Breast epithelium (tissue), 4 donors: ENCODE measurements around the gene IL20RA. TPM values are rescaled to one million over a fixed set of nuclear protein-coding genes. Genes with fewer than 3 reads are reported as not detected.
"Not testable (repeated sequence)": the region's sequence is repeated elsewhere in the genome, so short reads cannot be mapped to it uniquely, and the experiment has no call there.

ENCODE experiments used
- DNase-seq, 2 donors: peaks; one replicate each; pipeline ENCODE4 v3.0.0-alpha.2; 2019; ENCODE audit warnings: low spot score in 2 of 2
- H3K27ac ChIP-seq, 2 donors: fragments of 200-600 bp; sonication (generic) in 1 of 2; one replicate each; pipeline ENCODE4 v1.5.1; 2016 to 2019; ENCODE audit warnings: mild to moderate bottlenecking in 1 of 2
- H3K27me3 ChIP-seq, 2 donors: fragments of 200-600 bp; sonication (generic) in 1 of 2; one replicate each; pipeline versions ENCODE4 v1.5.1 to v1.6.0; 2017 to 2019; ENCODE audit warnings: control low read depth in 1 of 2, mild to moderate bottlenecking in 1 of 2
- H3K36me3 ChIP-seq: fragments of 200-600 bp; one replicate; pipeline ENCODE4 v1.5.1; 2019
- H3K4me1 ChIP-seq, 2 donors: fragments of 200-600 bp; sonication (generic); one replicate each; pipeline ENCODE4 v1.5.1; 2016 to 2019; ENCODE audit warnings: control low read depth in 1 of 2
- H3K4me3 ChIP-seq, 3 donors: fragments of 200-600 bp; sonication (generic); 1 replicate in 2 of 3; 2 replicates in 1 of 3; pipeline ENCODE4 v1.5.1; 2016 to 2019; ENCODE audit warnings: mild to moderate bottlenecking in 3 of 3, moderate library complexity in 2 of 3
- H3K9me3 ChIP-seq, 2 donors: fragments of 200-600 bp; sonication (generic) in 1 of 2; one replicate each; pipeline ENCODE4 v1.5.1; 2016 to 2019; ENCODE audit warnings: control low read depth in 1 of 2
- CTCF ChIP-seq, 3 donors: fragments of 450-650 bp; IDR thresholded peaks; one replicate each; pipeline ENCODE4 v1.5.1; 2016 to 2017; ENCODE audit warnings: antibody characterized with exemption in 3 of 3, mild to moderate bottlenecking in 3 of 3, moderate library complexity in 3 of 3
- POLR2A ChIP-seq: fragments of 450-650 bp; IDR thresholded peaks from one replicate; pipeline ENCODE4 v1.6.1; 2016; ENCODE audit warnings: antibody characterized with exemption, mild to moderate bottlenecking, moderate library complexity
- POLR2AphosphoS5 ChIP-seq, 3 donors: sonication (generic); formaldehyde crosslinking; IDR thresholded peaks; one replicate each; pipeline ENCODE4 v1.6.1; 2017; ENCODE audit warnings: antibody characterized with exemption in 3 of 3
- intact Hi-C: fragments of 100-400 bp; cut with DNase I; formaldehyde crosslinking; loops from one replicate; pipeline ENCODE4 v1.15.1; 2023; ENCODE audit warnings: low total_unique reads
- total RNA-seq, 3 donors: library from RNA; depleted of rRNA; stranded (reverse); fragments of >200 nt; gene quantifications; one replicate each; pipeline ENCODE4 v1.1.0, GENCODE V29; 2016

IL20RA gene
- total RNA-seq, 3 donors from 2014 or later: 1.6 to 69.8 (median 49.2) TPM

- no peaks in the 10 kb centered on the region for H3K27me3 ChIP-seq
- no peaks in the 10 kb centered on the region for H3K4me1 ChIP-seq
- intact Hi-C loops: no loop called here
- H3K27ac ChIP-seq: no peak overlapping the region
- no peak for DNase-seq
- H3K9me3 ChIP-seq: no peaks in the 10 kb centered on the region
- TF ChIP-seq CTCF (IDR thresholded peaks at IDR 0.05) (no peak), POLR2AphosphoS5 (IDR thresholded peaks at IDR 0.05) (no peak), POLR2A (no peak)
- no peaks in the 10 kb centered on the region for H3K36me3 ChIP-seq
- H3K4me3 ChIP-seq: no peak overlapping the region
Observed at GRCh38 chr6:137080711-137081110, 35.9 kb upstream of the IL20RA start.

GRCh38 chr6:137076277-137077068 is 31.7 kb upstream of the IL20RA start:
- no peak overlapping the region for H3K4me3 ChIP-seq
- intact Hi-C loops: no loop called here
- H3K27me3 ChIP-seq: no peaks in the 10 kb centered on the region
- peaks cover 0 to 6% of the 10 kb centered on the region in 2 donors for H3K9me3 ChIP-seq
- TF ChIP-seq CTCF (IDR thresholded peaks at IDR 0.05): peak; percentile 31 to 71 (median 61)
- TF ChIP-seq POLR2A: no peak
- peak; percentile 66 to 67 for DNase-seq
- H3K27ac ChIP-seq: no peak overlapping the region
- H3K4me1 ChIP-seq: no peaks in the 10 kb centered on the region
- no peaks in the 10 kb centered on the region for H3K36me3 ChIP-seq

- H3K4me1 ChIP-seq, H3K27me3 ChIP-seq, H3K27ac ChIP-seq, H3K36me3 ChIP-seq, intact Hi-C loops, H3K4me3 ChIP-seq, DNase-seq, H3K9me3 ChIP-seq: not testable (repeated sequence)
Observed at GRCh38 chr6:137075790-137076189, 31.0 kb upstream of the IL20RA start.

GRCh38 chr6:137070303-137070702 is 25.5 kb upstream of the IL20RA start:
- no peak overlapping the region for H3K27ac ChIP-seq
- H3K36me3 ChIP-seq: no peaks in the 10 kb centered on the region
- intact Hi-C loops: loop anchor here (2.0 kb wide), 1 partner anchor 60 kb away; no protein-coding TSS in a partner anchor
- H3K27me3 ChIP-seq: no peaks in the 10 kb centered on the region
- H3K4me1 ChIP-seq: no peaks in the 10 kb centered on the region
- DNase-seq: no peak
- peaks cover 0 to 6% of the 10 kb centered on the region in 2 donors for H3K9me3 ChIP-seq
- H3K4me3 ChIP-seq: no peak overlapping the region
- TF ChIP-seq POLR2A (no peak), POLR2AphosphoS5 (IDR thresholded peaks at IDR 0.05) (no peak), CTCF (IDR thresholded peaks at IDR 0.05) (no peak)

GRCh38 chr6:137067399-137067798 is 22.6 kb upstream of the IL20RA start:
- no peak for DNase-seq
- Histone ChIP-seq H3K4me3 (no peak overlapping the region), H3K27ac (no peak overlapping the region), H3K36me3 (no peaks in the 10 kb centered on the region), H3K27me3 (no peaks in the 10 kb centered on the region), H3K4me1 (no peaks in the 10 kb centered on the region), H3K9me3 (no peaks in the 10 kb centered on the region)
- intact Hi-C loops: no loop called here
- no peak for TF ChIP-seq CTCF (IDR thresholded peaks at IDR 0.05)
- no peak for TF ChIP-seq POLR2A
- no peak for TF ChIP-seq POLR2AphosphoS5 (IDR thresholded peaks at IDR 0.05)
